Epidermal melanocyte (primary cell): ENCODE data around the gene SNX2.

ENCODE experiments used
- DNase-seq: peaks from one replicate; pipeline ENCODE4 v3.0.0; 2011; ENCODE audit warnings: low spot score; ENCODE audit not compliant: insufficient read length

Gene SNX2

GRCh38 chr5:122772446-122772845 lies 2.4 kb upstream of the SNX2 start:
- no peak for DNase-seq

- no peak for DNase-seq
Measured at GRCh38 chr5:122773619-122774018, 1.3 kb upstream of the SNX2 start.

- DNase-seq: no peak
Measured at GRCh38 chr5:122774519-122774860, 390 bp upstream of the SNX2 start.

- no peak for DNase-seq
Measured at GRCh38 chr5:122775550-122776542, 966 bp downstream of the SNX2 start.

- no peak for DNase-seq
Measured at GRCh38 chr5:122778157-122778556, 3.3 kb downstream of the SNX2 start.

- no peak for DNase-seq
Measured at GRCh38 chr5:122779451-122779850, 4.6 kb downstream of the SNX2 start.

GRCh38 chr5:122780296-122780695 lies 5.4 kb downstream of the SNX2 start:
- DNase-seq: no peak

GRCh38 chr5:122781465-122781864 lies 6.6 kb downstream of the SNX2 start:
- no peak for DNase-seq

GRCh38 chr5:122785294-122785693 lies 10.4 kb downstream of the SNX2 start:
- no peak for DNase-seq

- DNase-seq: no peak
Measured at GRCh38 chr5:122788371-122788770, 13.5 kb downstream of the SNX2 start.

- DNase-seq: no peak
Measured at GRCh38 chr5:122788996-122789395, 14.1 kb downstream of the SNX2 start.

- no peak for DNase-seq
Measured at GRCh38 chr5:122789461-122790171, 14.7 kb downstream of the SNX2 start.

GRCh38 chr5:122790354-122791103 lies 15.6 kb downstream of the SNX2 start:
- DNase-seq: no peak

GRCh38 chr5:122805481-122805880 lies 30.6 kb downstream of the SNX2 start:
- DNase-seq: no peak

- no peak for DNase-seq
Measured at GRCh38 chr5:122810405-122810804, 35.5 kb downstream of the SNX2 start.

GRCh38 chr5:122815218-122815767 lies 40.4 kb downstream of the SNX2 start:
- no peak for DNase-seq

GRCh38 chr5:122816756-122817155 lies 41.9 kb downstream of the SNX2 start:
- DNase-seq: no peak

GRCh38 chr5:122831984-122832383 lies 57.1 kb downstream of the SNX2 start:
- DNase-seq: no peak

- no peak for DNase-seq
Measured at GRCh38 chr5:122835681-122836080, 60.8 kb downstream of the SNX2 start.

GRCh38 chr5:122836947-122837346 lies 62.1 kb downstream of the SNX2 start:
- DNase-seq: no peak

- no peak for DNase-seq
Measured at GRCh38 chr5:122839731-122840130, 64.9 kb downstream of the SNX2 start.
